ENCODE data around the gene BANK1.

GRCh38 chr4:102103368-102103767 lies 312.8 kb downstream of the BANK1 start:
- TF ChIP-seq ZNF274 (IDR thresholded peaks at IDR 0.05; ENCODE audit: low read depth, low read length) (no peak), YY1 (IDR thresholded peaks at IDR 0.05; ENCODE audit: insufficient read depth, insufficient read length) (no peak)

All from NT2/D1 (cell line).